ENCODE results near the gene CCDC24. TPM values are rescaled to one million over a fixed set of nuclear protein-coding genes. Genes with fewer than 3 reads are reported as not detected.

Gene CCDC24
- total and polyA plus RNA-seq, 2 of the 13 experiments (the other 11 are each of a cell fraction or from before 2014, with no cell fraction given) = 1.4 to 2.9 TPM

GRCh38 chr1:44030605-44031251, 39.3 kb downstream of the CCDC24 start (continued):
- 0 out of 2 replicates have a peak, but pooled peaks have one; percentile 49 for TF ChIP-seq ZSCAN5A (CRISPR knock-in tag; IDR thresholded peaks at IDR 0.05; ENCODE audit: borderline replicate concordance)
- peak; percentile 59; the same call in 1 of the 2 replicates for TF ChIP-seq ZNF777 (CRISPR knock-in tag; IDR thresholded peaks at IDR 0.05)
- TF ChIP-seq ZNF329 (CRISPR knock-in tag; IDR thresholded peaks at IDR 0.05; ENCODE audit: low read depth) = peak; percentile 73; the same call in 1 of the 2 replicates
- TF ChIP-seq ZNF639 (CRISPR knock-in tag; conservative IDR thresholded peaks at IDR 0.05) = 0 out of 2 replicates have a peak, but pooled peaks have one; percentile 8
- TF ChIP-seq ZNF430 (CRISPR knock-in tag; IDR thresholded peaks at IDR 0.05) = peak; percentile 55; the same call in 1 of the 2 replicates
- TF ChIP-seq RAD21 (CRISPR knock-in tag; IDR thresholded peaks at IDR 0.05) = peak; percentile 68
- peak; percentile 83 for TF ChIP-seq AGO2 (optimal IDR thresholded peaks at IDR 0.05; ENCODE audit: low read depth, low read length)
- TF ChIP-seq ZNF543 (CRISPR knock-in tag; IDR thresholded peaks at IDR 0.05) = 0 out of 2 replicates have a peak, but pooled peaks have one; percentile 15
- TF ChIP-seq NCOA5 (CRISPR knock-in tag; IDR thresholded peaks at IDR 0.05) = no peak
- TF ChIP-seq MAZ (IDR thresholded peaks at IDR 0.05; ENCODE audit: borderline replicate concordance, low read depth, low read length) = no peak
- TF ChIP-seq MAZ (CRISPR knock-in tag; IDR thresholded peaks at IDR 0.05; ENCODE audit: low read depth) = peak; percentile 20; the same call in 1 of the 2 replicates
- no peak for TF ChIP-seq GFI1 (CRISPR knock-in tag; IDR thresholded peaks at IDR 0.05; ENCODE audit: borderline replicate concordance)

Data from HepG2 (cell line).